Activated CD8-positive, alpha-beta T cell treated with anti-CD3 and anti-CD28 coated beads, Interleukin-2, amount 10 ng/mL, durations not matched to agents 7 days and 5 days (primary cell): ENCODE results near the gene GET3. TPM values are rescaled to one million over a fixed set of nuclear protein-coding genes. Genes with fewer than 3 reads are reported as not detected.

Source experiments
- ATAC-seq: fragments of 150-1000 bp; cut with Tn5 transposase; one replicate; pipeline ENCODE4 v1.10.0; 2021; ENCODE audit warnings: moderate library complexity
- CTCF ChIA-PET: fragments of 350-600 bp; sonication (Branson Sonifier 250); formaldehyde crosslinking; loops from one replicate; lab custom pipeline; 2021; ENCODE audit warnings: antibody characterized with exemption; lab: Charles Lee
- POLR2A ChIA-PET: fragments of 350-600 bp; sonication (Branson Sonifier 250); formaldehyde crosslinking; loops from one replicate; lab custom pipeline; 2021; ENCODE audit warnings: antibody characterized with exemption; lab: Charles Lee
- DNase-seq: peaks from one replicate; pipeline ENCODE4 v3.0.0-alpha.2; 2020
- H3K27ac Mint-ChIP-seq: one replicate; pipeline ENCODE4 v1.8.0; 2021; ENCODE audit warnings: mild to moderate bottlenecking, mixed read lengths
- H3K27me3 Mint-ChIP-seq: one replicate; pipeline ENCODE4 v1.8.0; 2021; ENCODE audit warnings: low read depth, mixed read lengths
- H3K36me3 Mint-ChIP-seq: one replicate; pipeline ENCODE4 v1.8.0; 2021; ENCODE audit warnings: low read depth, mixed read lengths
- H3K4me1 Mint-ChIP-seq: one replicate; pipeline ENCODE4 v1.8.0; 2021; ENCODE audit warnings: low read depth, mixed read lengths
- H3K4me3 Mint-ChIP-seq: one replicate; pipeline ENCODE4 v1.8.0; 2021; ENCODE audit warnings: mild to moderate bottlenecking, mixed read lengths
- H3K9me3 Mint-ChIP-seq: one replicate; pipeline ENCODE4 v1.8.0; 2022; ENCODE audit warnings: mixed read lengths; ENCODE audit not compliant: insufficient read depth
- total RNA-seq, 2 experiments: library from RNA; stranded (reverse); gene quantifications; one replicate each; pipeline ENCODE4 v1.2.3, GENCODE V29; 2021

The GET3 gene
- total RNA-seq, 2 experiments from 2014 or later: 66.8 to 71.5 TPM

DNA sequence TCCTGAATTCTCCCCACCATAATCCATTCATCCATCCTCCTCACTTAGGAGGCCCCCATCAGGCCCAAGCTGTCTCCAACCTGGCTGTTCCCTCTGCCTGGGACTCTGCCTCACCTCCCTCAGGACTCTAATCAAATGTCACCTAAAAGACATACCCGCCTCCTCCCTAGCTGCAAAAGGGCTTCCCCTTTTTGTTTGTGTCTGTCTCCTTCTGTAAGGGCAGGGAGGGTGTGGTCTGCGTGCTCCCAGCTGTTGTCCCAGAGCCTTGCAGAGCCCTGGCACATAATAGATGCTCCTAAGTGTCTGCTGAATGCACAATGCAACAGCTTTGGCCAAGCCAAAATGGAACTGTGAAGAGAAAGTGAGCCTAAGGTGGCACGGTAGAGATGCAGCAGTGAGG, 7.2 kb upstream of the GET3 start:
- no peak for DNase-seq
- no peak for ATAC-seq
- H3K27ac Mint-ChIP-seq: no peak overlapping the region
- peaks cover 32% of the 10 kb centered on the region for H3K4me1 Mint-ChIP-seq
- no peaks in the 10 kb centered on the region for H3K9me3 Mint-ChIP-seq
- CTCF ChIA-PET: no interaction called here
- H3K4me3 Mint-ChIP-seq: no peak overlapping the region
- POLR2A ChIA-PET: no interaction called here
- H3K27me3 Mint-ChIP-seq: no peaks in the 10 kb centered on the region
- H3K36me3 Mint-ChIP-seq: peaks cover 51% of the 10 kb centered on the region

DNA sequence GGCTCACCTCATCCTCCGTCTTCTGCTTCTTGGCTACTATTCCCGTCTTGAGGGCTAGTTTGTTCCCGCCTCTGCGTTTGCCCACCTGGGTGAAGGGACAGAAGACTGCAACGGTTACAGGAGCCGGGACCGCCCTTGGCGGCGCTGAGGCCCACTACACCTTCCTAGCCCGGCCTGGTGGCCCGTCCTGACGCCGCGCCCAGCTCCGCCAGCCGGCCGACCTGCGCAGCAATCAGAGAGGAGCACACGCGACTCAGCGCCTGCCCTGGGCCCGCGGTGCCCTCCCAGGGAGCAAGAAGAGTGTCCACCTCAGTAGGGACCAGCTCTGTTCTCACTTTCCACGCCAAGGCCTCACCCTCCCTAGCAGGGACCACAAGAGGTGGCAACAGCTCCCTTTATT, 6.0 kb upstream of the GET3 start:
- Mint-ChIP-seq H3K4me1 (peaks cover 36% of the 10 kb centered on the region), H3K27ac (no peak overlapping the region), H3K36me3 (peaks cover 50% of the 10 kb centered on the region), H3K9me3 (no peaks in the 10 kb centered on the region), H3K27me3 (no peaks in the 10 kb centered on the region), H3K4me3 (no peak overlapping the region)
- CTCF ChIA-PET: interaction anchor here (0.5 to 4.3 kb wide), 4 partner anchors 10 to 116 kb away, joined by 4 to 85 read pairs (median 5); partner anchors contain the start of gene TNPO2
- DNase-seq (no peak), ATAC-seq (no peak)
- POLR2A ChIA-PET: interaction anchor here (0.7 to 9.0 kb wide), 2 partner anchors 9 to 44 kb away, joined by 3 to 109 read pairs; partner anchors contain the start of genes HOOK2 and TNPO2

DNA sequence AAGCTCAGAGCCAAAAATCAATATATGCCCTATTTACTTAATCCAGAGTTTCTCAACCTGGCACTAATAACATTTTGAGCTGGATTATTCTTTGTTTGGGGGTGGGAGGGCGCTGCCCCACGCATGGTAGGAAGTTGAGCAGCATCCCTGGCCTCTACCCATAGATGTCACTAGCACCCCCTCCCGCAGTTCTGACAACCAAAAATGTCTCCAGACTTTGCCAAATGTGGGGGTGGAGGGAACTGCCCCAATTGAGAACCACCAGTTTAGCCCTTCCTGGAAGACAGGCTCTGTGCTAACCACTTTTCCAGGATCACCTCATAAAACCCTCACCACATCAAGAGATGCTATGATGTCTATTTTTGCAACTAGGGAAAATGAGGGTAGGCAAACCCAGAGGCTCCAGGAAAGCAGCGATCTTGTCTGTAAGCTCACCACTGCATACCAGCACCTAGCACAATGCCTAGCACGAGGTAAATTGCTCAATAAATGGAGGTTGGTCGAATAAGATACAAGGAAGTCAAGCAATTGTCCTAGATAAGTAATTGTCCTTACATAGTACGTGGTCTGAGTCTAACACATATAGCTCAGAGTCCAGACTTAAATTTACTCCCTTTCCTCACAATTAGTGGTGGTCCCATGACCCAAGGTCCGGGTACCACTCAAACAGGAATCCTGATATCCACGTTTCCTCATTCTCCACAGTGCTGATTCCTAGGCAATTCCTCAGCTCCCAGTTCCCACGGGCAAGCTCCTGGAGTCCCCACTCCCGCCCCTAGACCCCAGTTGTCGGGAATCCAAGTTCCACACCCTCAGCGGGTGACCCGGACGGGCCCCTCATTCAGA, 3.7 kb upstream of the GET3 start:
- ChIA-PET CTCF (interaction anchor here (0.6 to 11.4 kb wide), 22 partner anchors 13 to 642 kb away, joined by 3 to 204 read pairs (median 4); partner anchors contain the start of genes BEST2, DHPS, FBXW9 and JUNB), POLR2A (interaction anchor here (0.6 to 9.0 kb wide), 18 partner anchors 8 to 147 kb away, joined by 3 to 109 read pairs (median 5); partner anchors contain the start of genes BEST2, DHPS, FBXW9 and JUNB)
- no peaks in the 10 kb centered on the region for H3K9me3 Mint-ChIP-seq
- peaks cover 40% of the 10 kb centered on the region for H3K36me3 Mint-ChIP-seq
- no peaks in the 10 kb centered on the region for H3K27me3 Mint-ChIP-seq
- H3K27ac Mint-ChIP-seq: peak overlapping the region; percentile 97
- H3K4me1 Mint-ChIP-seq: peaks cover 52% of the 10 kb centered on the region
- DNase-seq (peak; percentile 74), ATAC-seq (no peak)
- H3K4me3 Mint-ChIP-seq: peak overlapping the region; percentile 93

DNA sequence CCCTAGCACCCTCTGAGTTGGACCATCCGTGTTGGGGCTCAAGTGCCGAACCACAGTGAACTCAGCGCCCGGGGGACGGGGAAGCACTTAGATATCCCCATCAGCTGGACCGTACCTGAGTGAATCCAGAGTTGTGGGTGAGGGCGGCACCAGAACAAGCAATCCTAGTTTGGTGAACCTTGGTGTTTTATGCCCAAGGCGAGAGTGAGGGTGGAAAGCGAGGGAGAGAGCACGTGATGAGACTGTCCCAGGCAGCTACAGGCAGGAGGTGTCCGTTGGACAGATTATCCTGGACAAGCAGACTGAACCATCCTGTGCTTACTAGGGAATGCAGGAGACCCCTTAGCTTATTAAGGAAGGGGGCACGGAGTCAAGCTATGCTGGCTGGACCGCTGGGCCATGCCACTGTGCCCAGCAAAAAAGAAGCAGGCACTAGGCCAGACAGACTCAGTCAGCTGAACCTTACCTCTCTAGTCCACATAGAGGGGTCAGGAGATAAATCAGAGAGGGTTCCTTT, 596 bp downstream of the GET3 start:
- Mint-ChIP-seq H3K36me3 (peaks cover 26% of the 10 kb centered on the region), H3K27me3 (no peaks in the 10 kb centered on the region), H3K27ac (peak overlapping the region; percentile 98), H3K9me3 (no peaks in the 10 kb centered on the region), H3K4me3 (peak overlapping the region; percentile 100), H3K4me1 (peaks cover 39% of the 10 kb centered on the region)
- DNase-seq: no peak
- ATAC-seq: no peak
- CTCF ChIA-PET: interaction anchor here (1.8 to 11.4 kb wide), 3 partner anchors 23 to 110 kb away, joined by 5 to 204 read pairs (median 8); no protein-coding TSS in a partner anchor
- POLR2A ChIA-PET: interaction anchor here (1.0 to 9.0 kb wide), 6 partner anchors 15 to 77 kb away, joined by 3 to 109 read pairs (median 4); partner anchors contain the start of gene TNPO2

DNA sequence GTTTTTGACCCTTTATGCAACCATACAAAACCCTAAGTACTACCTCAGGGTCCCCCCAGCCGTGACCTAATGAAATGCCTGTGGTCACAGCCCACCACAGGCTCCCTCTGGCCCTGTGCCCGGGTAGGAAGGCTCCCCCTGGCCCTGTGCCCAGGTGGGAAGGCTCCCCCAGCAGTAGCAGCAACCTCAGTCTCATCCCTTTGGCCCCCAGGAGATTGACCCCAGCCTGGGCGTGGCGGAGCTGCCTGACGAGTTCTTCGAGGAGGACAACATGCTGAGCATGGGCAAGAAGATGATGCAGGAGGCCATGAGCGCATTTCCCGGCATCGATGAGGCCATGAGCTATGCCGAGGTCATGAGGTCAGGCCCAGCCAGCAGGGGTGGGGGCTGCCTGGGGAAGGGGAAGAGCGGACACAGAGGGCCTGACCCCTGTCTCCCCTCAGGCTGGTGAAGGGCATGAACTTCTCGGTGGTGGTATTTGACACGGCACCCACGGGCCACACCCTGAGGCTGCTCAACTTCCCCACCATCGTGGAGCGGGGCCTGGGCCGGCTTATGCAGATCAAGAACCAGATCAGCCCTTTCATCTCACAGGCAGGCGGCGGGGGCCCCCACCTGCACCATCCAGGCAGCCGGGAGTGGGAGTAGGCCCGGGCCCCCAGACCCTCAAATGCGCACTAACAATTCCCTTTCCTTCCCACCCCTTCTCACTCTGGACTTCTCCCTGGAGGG, 8.0 kb downstream of the GET3 start:
- ChIA-PET CTCF (interaction anchor here (1.4 to 2.6 kb wide), 3 partner anchors 12 to 51 kb away, joined by 4 to 13 read pairs (median 6); no protein-coding TSS in a partner anchor), POLR2A (interaction anchor here (0.7 kb wide), 1 partner anchor 12 kb away, joined by 3 read pairs; no protein-coding TSS in a partner anchor)
- no peak overlapping the region for H3K4me3 Mint-ChIP-seq
- no peaks in the 10 kb centered on the region for H3K27me3 Mint-ChIP-seq
- H3K9me3 Mint-ChIP-seq: peaks cover 7% of the 10 kb centered on the region
- H3K27ac Mint-ChIP-seq: no peak overlapping the region
- ATAC-seq (no peak), DNase-seq (no peak)
- no peaks in the 10 kb centered on the region for H3K4me1 Mint-ChIP-seq
- H3K36me3 Mint-ChIP-seq: peaks cover 47% of the 10 kb centered on the region

DNA sequence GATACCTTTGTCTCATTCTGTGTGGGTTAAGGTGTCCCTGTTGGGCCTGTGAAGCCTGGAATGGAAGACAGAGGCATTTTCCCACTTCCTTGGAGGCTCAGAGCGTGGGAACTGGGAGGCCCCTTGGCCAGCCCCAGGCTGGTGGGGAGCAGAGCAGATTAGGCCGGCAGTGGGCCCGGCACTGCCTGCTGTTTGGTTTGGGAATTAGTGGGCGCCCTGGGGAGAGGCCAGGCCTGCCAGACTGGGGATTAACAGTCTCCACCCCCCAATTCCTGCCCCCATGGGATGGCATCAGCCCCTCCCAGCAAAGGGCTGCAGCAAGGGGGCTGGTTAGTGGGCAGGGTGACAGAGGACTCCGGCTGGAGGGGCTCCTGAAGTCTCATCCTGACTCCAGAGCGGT, 11.2 kb downstream of the GET3 start:
- H3K27me3 Mint-ChIP-seq: peaks cover 12% of the 10 kb centered on the region

DNA sequence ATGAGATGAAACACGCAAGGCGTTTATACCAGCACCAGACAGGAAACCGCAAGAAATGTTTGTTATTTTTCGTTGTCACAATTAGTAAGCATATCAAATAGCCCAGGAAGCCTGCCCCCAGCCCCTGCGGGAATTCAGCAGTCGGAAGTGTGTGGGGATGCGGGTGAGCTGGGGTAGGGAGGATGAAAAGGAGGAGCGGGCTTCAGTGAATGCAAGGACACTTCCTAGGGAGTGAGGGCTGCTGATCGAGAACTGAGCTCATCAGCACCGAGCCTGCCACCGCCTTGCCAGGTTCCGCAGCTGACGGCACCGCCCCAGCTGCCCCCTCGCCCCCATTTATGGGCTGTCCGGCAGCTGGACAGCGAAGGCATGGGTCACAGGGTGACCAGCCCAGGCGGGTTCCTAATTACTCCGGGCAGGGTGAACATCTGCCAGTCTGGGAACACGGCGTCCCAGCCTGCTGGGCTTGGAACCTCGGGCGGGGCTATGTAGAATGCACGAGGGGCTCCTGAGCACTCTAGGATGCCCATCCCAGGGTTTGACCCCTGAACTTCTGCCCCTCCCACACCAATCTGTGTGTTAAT, 12.7 kb downstream of the GET3 start:
- Mint-ChIP-seq H3K4me1 (no peaks in the 10 kb centered on the region), H3K9me3 (peaks cover 7% of the 10 kb centered on the region), H3K36me3 (peaks cover 30% of the 10 kb centered on the region), H3K4me3 (no peak overlapping the region), H3K27ac (no peak overlapping the region), H3K27me3 (peaks cover 12% of the 10 kb centered on the region)
- ChIA-PET CTCF (no interaction called here), POLR2A (interaction anchor here (0.7 kb wide), 1 partner anchor 11 kb away, joined by 4 read pairs; no protein-coding TSS in a partner anchor)
- no peak for DNase-seq
- peak; percentile 25 for ATAC-seq

More for the DNA sequence above, 11.2 kb downstream of the GET3 start:
- POLR2A ChIA-PET: no interaction called here
- Mint-ChIP-seq H3K27ac (no peak overlapping the region), H3K4me1 (no peaks in the 10 kb centered on the region), H3K4me3 (no peak overlapping the region), H3K9me3 (peaks cover 7% of the 10 kb centered on the region), H3K36me3 (peaks cover 36% of the 10 kb centered on the region)
- ATAC-seq: no peak
- DNase-seq: no peak
- CTCF ChIA-PET: interaction anchor here (0.8 kb wide), 1 partner anchor 12 kb away, joined by 3 read pairs; no protein-coding TSS in a partner anchor

DNA sequence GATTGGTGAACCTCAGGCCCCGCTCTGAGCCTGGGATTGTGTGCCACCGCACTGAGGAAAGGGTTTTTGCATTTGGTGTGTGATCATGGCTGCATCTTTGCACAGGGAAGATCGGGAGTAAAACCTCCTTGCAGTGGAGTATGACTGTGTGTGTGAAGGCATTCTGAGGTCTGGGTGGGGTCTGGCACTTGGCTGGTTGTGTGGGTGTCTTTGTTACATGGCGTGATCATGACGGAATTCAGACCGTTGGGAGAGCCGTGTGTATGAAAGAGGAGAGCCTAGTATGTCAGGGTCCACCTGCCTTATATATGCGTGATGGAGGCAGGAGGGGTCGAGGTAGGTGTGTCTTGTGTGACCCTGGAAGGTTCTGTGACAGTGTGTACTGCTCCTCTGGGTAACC, 13.6 kb downstream of the GET3 start:
- Mint-ChIP-seq H3K27ac (no peak overlapping the region), H3K36me3 (peaks cover 23% of the 10 kb centered on the region), H3K27me3 (peaks cover 12% of the 10 kb centered on the region), H3K4me1 (no peaks in the 10 kb centered on the region), H3K4me3 (no peak overlapping the region), H3K9me3 (peaks cover 7% of the 10 kb centered on the region)
- DNase-seq (no peak), ATAC-seq (no peak)
- POLR2A ChIA-PET: no interaction called here
- CTCF ChIA-PET: interaction anchor here (0.6 kb wide), 1 partner anchor 10 kb away, joined by 3 read pairs; no protein-coding TSS in a partner anchor

DNA sequence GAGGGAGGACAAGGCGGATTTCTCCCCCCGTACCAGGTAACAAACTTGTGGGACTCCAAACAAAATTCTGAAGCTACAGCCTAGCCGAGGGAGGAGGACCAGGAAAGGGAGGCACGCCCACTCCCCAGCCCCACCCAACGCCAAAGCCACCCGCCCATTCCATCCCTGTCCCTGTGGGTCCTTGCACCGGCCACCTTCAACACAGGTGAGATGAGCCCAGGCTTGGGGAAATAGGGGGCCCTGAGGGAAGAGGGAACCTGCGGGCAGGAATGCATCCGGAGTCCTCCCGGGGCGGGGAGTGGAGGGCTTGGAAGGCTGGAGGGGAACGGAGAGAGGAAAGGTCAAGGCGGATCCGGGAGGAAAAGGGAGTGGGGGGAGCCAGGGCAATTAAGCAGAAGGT, 14.3 kb downstream of the GET3 start, which contains the start of gene BEST2:
TSS of gene BEST2 (plus strand) at position 157 of the 400 bp plus-strand sequence. CDS start 802 bp downstream, outside the sequence.
- CTCF ChIA-PET: interaction anchor here (1.5 to 2.2 kb wide), 2 partner anchors 9 to 18 kb away, joined by 8 read pairs; partner anchors contain the start of gene TRIR
- H3K36me3 Mint-ChIP-seq: peaks cover 18% of the 10 kb centered on the region
- no peaks in the 10 kb centered on the region for H3K4me1 Mint-ChIP-seq

DNA sequence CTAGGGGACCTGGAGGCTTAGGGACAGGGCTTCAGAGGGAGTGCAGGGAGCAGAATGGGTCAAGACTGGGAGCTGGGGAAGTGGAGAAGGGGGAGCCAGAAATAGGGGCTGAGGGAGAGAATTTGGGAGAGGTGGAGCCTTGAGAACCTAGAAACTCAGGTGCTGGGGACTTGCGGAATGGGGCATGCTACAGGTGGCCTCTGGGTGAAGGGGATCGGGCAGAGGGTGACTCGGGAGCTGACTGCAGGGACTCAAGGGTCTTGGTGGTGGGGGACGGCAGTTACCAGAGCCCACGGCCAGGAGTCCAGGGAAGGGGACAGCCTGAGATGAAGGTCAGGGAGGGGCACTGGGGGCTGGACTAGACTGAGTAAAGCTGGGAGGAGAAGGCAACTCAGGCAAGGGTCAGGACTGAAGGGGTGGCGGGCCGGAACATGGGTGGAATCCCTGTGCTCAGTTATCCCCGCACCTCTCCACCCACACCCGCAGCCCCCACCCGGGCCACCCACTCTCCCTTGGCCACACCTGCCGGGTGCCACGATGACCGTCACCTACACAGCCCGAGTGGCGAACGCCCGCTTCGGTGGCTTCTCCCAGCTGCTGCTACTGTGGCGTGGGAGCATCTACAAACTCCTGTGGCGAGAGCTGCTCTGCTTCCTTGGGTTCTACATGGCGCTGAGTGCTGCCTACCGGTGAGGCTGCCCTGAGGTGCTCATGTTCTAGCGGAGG, 14.9 kb downstream of the GET3 start:
- Mint-ChIP-seq H3K27me3 (peaks cover 15% of the 10 kb centered on the region), H3K36me3 (peaks cover 12% of the 10 kb centered on the region), H3K4me3 (no peak overlapping the region), H3K9me3 (peaks cover 7% of the 10 kb centered on the region), H3K27ac (no peak overlapping the region), H3K4me1 (no peaks in the 10 kb centered on the region)
- ATAC-seq (no peak), DNase-seq (no peak)
- ChIA-PET POLR2A (interaction anchor here (0.5 to 1.7 kb wide), 3 partner anchors 16 to 118 kb away, joined by 3 to 4 read pairs (median 3); no protein-coding TSS in a partner anchor), CTCF (interaction anchor here (1.5 to 2.2 kb wide), 2 partner anchors 8 to 19 kb away, joined by 8 read pairs; partner anchors contain the start of gene TRIR)

More for the DNA sequence above, 14.3 kb downstream of the GET3 start, which contains the start of gene BEST2:
- Mint-ChIP-seq H3K9me3 (peaks cover 7% of the 10 kb centered on the region), H3K4me3 (no peak within 1 kb of the TSS), H3K27me3 (peaks cover 15% of the 10 kb centered on the region), H3K27ac (no peak within 1 kb of the TSS)
- POLR2A ChIA-PET: interaction anchor here (0.5 to 1.7 kb wide), 3 partner anchors 16 to 119 kb away, joined by 3 to 4 read pairs (median 3); no protein-coding TSS in a partner anchor
- ATAC-seq: no peak
- DNase-seq: no peak
